HG03439 (cell line): ENCODE results near the gene CAMSAP3.
"Not testable (repeated sequence)": the region's sequence is repeated elsewhere in the genome, so short reads cannot be mapped to it uniquely, and the experiment has no call there.

ENCODE experiments used
- ATAC-seq: cut with Tn5 transposase; IDR thresholded peaks from one replicate; pipeline ENCODE4 v1.9.1; 2021; ENCODE audit warnings: mild to moderate bottlenecking, moderate library complexity; ENCODE audit not compliant: unreplicated experiment

Gene CAMSAP3

GRCh38 chr19:7570761-7571160, 24.9 kb upstream of the CAMSAP3 start:
- no peak for ATAC-seq

GRCh38 chr19:7575434-7576040, 20.1 kb upstream of the CAMSAP3 start:
- no peak for ATAC-seq

GRCh38 chr19:7577422-7577821, 18.2 kb upstream of the CAMSAP3 start:
- ATAC-seq, result not testable (repeated sequence)

- ATAC-seq, result no peak
Observed at GRCh38 chr19:7578127-7578526, 17.5 kb upstream of the CAMSAP3 start.

- ATAC-seq, result no peak
Observed at GRCh38 chr19:7579182-7579581, 16.5 kb upstream of the CAMSAP3 start.

GRCh38 chr19:7582446-7582845, 13.2 kb upstream of the CAMSAP3 start:
- no peak for ATAC-seq

- ATAC-seq, result no peak
Observed at GRCh38 chr19:7589822-7590221, 5.8 kb upstream of the CAMSAP3 start.

- ATAC-seq, result no peak
Observed at GRCh38 chr19:7590256-7590655, 5.4 kb upstream of the CAMSAP3 start.

- no peak for ATAC-seq
Observed at GRCh38 chr19:7596211-7596937, 711 bp downstream of the CAMSAP3 start.

- no peak for ATAC-seq
Observed at GRCh38 chr19:7597689-7598088, 2.0 kb downstream of the CAMSAP3 start.

GRCh38 chr19:7598180-7598579, 2.5 kb downstream of the CAMSAP3 start:
- no peak for ATAC-seq

GRCh38 chr19:7600721-7601120, 5.1 kb downstream of the CAMSAP3 start:
- no peak for ATAC-seq

GRCh38 chr19:7602240-7602934, 6.7 kb downstream of the CAMSAP3 start:
- no peak for ATAC-seq

- no peak for ATAC-seq
Observed at GRCh38 chr19:7602935-7603497, 7.4 kb downstream of the CAMSAP3 start.

- no peak for ATAC-seq
Observed at GRCh38 chr19:7603919-7604318, 8.3 kb downstream of the CAMSAP3 start.

GRCh38 chr19:7605490-7606222, 10.0 kb downstream of the CAMSAP3 start:
- no peak for ATAC-seq

- ATAC-seq, result no peak
Observed at GRCh38 chr19:7606289-7606688, 10.6 kb downstream of the CAMSAP3 start.

- ATAC-seq, result no peak
Observed at GRCh38 chr19:7607212-7607873, 11.7 kb downstream of the CAMSAP3 start.

- ATAC-seq, result no peak
Observed at GRCh38 chr19:7607874-7608560, 12.4 kb downstream of the CAMSAP3 start.
